Lower lobe of right lung (tissue), 2 donors: ENCODE measurements around the gene MBD3. TPM values are rescaled to one million over a fixed set of nuclear protein-coding genes. Genes with fewer than 3 reads are reported as not detected.

ENCODE experiments used
- ATAC-seq, 2 donors: fragments of 200-7000 bp; cut with Tn5 transposase; one replicate each; pipeline ENCODE4 v1.9.1; 2020 to 2022; ENCODE audit warnings: mild to moderate bottlenecking in 2 of 2, moderate library complexity in 2 of 2
- DNase-seq: peaks from one replicate; pipeline ENCODE4 v3.0.0-alpha.2; 2020
- H3K27ac ChIP-seq: fragments of 200-600 bp; one replicate; pipeline ENCODE4 v1.8.0; 2022
- H3K27me3 ChIP-seq: fragments of 200-600 bp; one replicate; pipeline ENCODE4 v1.8.0; 2022; ENCODE audit warnings: low read depth
- H3K36me3 ChIP-seq: fragments of 200-600 bp; one replicate; pipeline ENCODE4 v1.8.0; 2022; ENCODE audit warnings: mild to moderate bottlenecking
- H3K4me1 ChIP-seq: fragments of 200-600 bp; one replicate; pipeline ENCODE4 v1.8.0; 2022
- H3K4me3 ChIP-seq: fragments of 200-600 bp; one replicate; pipeline ENCODE4 v1.8.0; 2022; ENCODE audit warnings: mild to moderate bottlenecking
- H3K9me3 ChIP-seq: fragments of 200-600 bp; one replicate; pipeline ENCODE4 v1.8.0; 2022
- CTCF ChIP-seq: fragments of 200-600 bp; IDR thresholded peaks from one replicate; pipeline ENCODE4 v1.8.0; 2022; ENCODE audit warnings: antibody characterized with exemption, mild to moderate bottlenecking
- intact Hi-C: fragments of 100-400 bp; cut with DNase I; formaldehyde crosslinking; loops from one replicate; pipeline ENCODE4 v1.11.0; 2022
- total RNA-seq: library from RNA; stranded (reverse); fragmentation: NEBNext Ultra II Directional; extraction: Animal tissue kit (Norgen Biotek cat#: 25700); gene quantifications from one replicate; pipeline ENCODE4 v1.2.1, GENCODE V29; 2021
- donor health status: DM: no; HTN: yes; CAD: no; lungs with severe emphysema.

Gene MBD3
- total RNA-seq, 1 donor from 2014 or later = 68.1 TPM

GRCh38 chr19:1567848-1568227, 24.8 kb downstream of the MBD3 start:
- Histone ChIP-seq H3K27me3 (no peaks in the 10 kb centered on the region), H3K4me1 (peaks cover 14% of the 10 kb centered on the region), H3K27ac (no peak overlapping the region), H3K4me3 (no peak overlapping the region), H3K36me3 (no peaks in the 10 kb centered on the region), H3K9me3 (no peaks in the 10 kb centered on the region)
- intact Hi-C loops = no loop called here
- ATAC-seq = no peak
- no peak for TF ChIP-seq CTCF
- DNase-seq = no peak

- Histone ChIP-seq H3K4me1 (peaks cover 14% of the 10 kb centered on the region), H3K9me3 (no peaks in the 10 kb centered on the region), H3K27ac (peak overlapping the region; percentile 82), H3K36me3 (no peaks in the 10 kb centered on the region), H3K27me3 (no peaks in the 10 kb centered on the region), H3K4me3 (peak overlapping the region; percentile 73)
- no peak for TF ChIP-seq CTCF
- ATAC-seq (peak in 1 of 2 donors; percentile 22), DNase-seq (no peak)
- intact Hi-C loops = no loop called here
Observed at GRCh38 chr19:1567116-1567847, 25.4 kb downstream of the MBD3 start.

GRCh38 chr19:1566392-1567115, 26.1 kb downstream of the MBD3 start:
- H3K4me3 ChIP-seq = peak overlapping the region; percentile 73
- no peaks in the 10 kb centered on the region for H3K9me3 ChIP-seq
- DNase-seq = peak; percentile 76
- no peak for TF ChIP-seq CTCF
- H3K27me3 ChIP-seq = no peaks in the 10 kb centered on the region
- peak; percentile 84 to 91 for ATAC-seq
- H3K4me1 ChIP-seq = peaks cover 14% of the 10 kb centered on the region
- peak overlapping the region; percentile 82 for H3K27ac ChIP-seq
- intact Hi-C loops = no loop called here
- no peaks in the 10 kb centered on the region for H3K36me3 ChIP-seq

- no peaks in the 10 kb centered on the region for H3K36me3 ChIP-seq
- no peak overlapping the region for H3K27ac ChIP-seq
- ATAC-seq (no peak), DNase-seq (no peak)
- no peaks in the 10 kb centered on the region for H3K9me3 ChIP-seq
- peaks cover 10% of the 10 kb centered on the region for H3K4me1 ChIP-seq
- intact Hi-C loops = no loop called here
- H3K4me3 ChIP-seq = no peak overlapping the region
- H3K27me3 ChIP-seq = no peaks in the 10 kb centered on the region
- no peak for TF ChIP-seq CTCF
Observed at GRCh38 chr19:1563251-1563650, 29.4 kb downstream of the MBD3 start.

GRCh38 chr19:1561236-1561842, 31.3 kb downstream of the MBD3 start:
- Histone ChIP-seq H3K36me3 (no peaks in the 10 kb centered on the region), H3K27ac (no peak overlapping the region), H3K9me3 (no peaks in the 10 kb centered on the region), H3K4me3 (no peak overlapping the region), H3K4me1 (peaks cover 10% of the 10 kb centered on the region), H3K27me3 (no peaks in the 10 kb centered on the region)
- TF ChIP-seq CTCF = no peak
- ATAC-seq (no peak), DNase-seq (no peak)
- intact Hi-C loops = no loop called here
